Glutamatergic neuron (in vitro differentiated cells): Measurements from ENCODE around the gene MS4A15. TPM values are rescaled to one million over a fixed set of nuclear protein-coding genes. Genes with fewer than 3 reads are reported as not detected.

ENCODE experiments used
- DNase-seq: peaks from one replicate; pipeline ENCODE4 v3.0.0; 2022
- H3K27ac Mint-ChIP-seq: one replicate; pipeline ENCODE4 v1.8.0; 2020; ENCODE audit warnings: mild to moderate bottlenecking, mixed read lengths, inconsistent platforms; ENCODE audit not compliant: unreplicated experiment
- H3K27me3 Mint-ChIP-seq: one replicate; pipeline ENCODE4 v1.8.0; 2020; ENCODE audit warnings: mild to moderate bottlenecking, moderate library complexity, mixed read lengths, inconsistent platforms; ENCODE audit not compliant: unreplicated experiment
- H3K36me3 Mint-ChIP-seq: one replicate; pipeline ENCODE4 v1.8.0; 2020; ENCODE audit warnings: mild to moderate bottlenecking, mixed read lengths, inconsistent platforms; ENCODE audit not compliant: unreplicated experiment
- H3K4me1 Mint-ChIP-seq: one replicate; pipeline ENCODE4 v1.8.0; 2020; ENCODE audit warnings: mild to moderate bottlenecking, low read depth, mixed read lengths, inconsistent platforms; ENCODE audit not compliant: unreplicated experiment
- H3K4me3 Mint-ChIP-seq: one replicate; pipeline ENCODE4 v1.8.0; 2020; ENCODE audit warnings: mild to moderate bottlenecking, mixed read lengths, inconsistent platforms; ENCODE audit not compliant: unreplicated experiment
- H3K9me3 Mint-ChIP-seq: one replicate; pipeline ENCODE4 v1.8.0; 2020; ENCODE audit warnings: mild to moderate bottlenecking, moderate library complexity, mixed read lengths, inconsistent platforms; ENCODE audit not compliant: unreplicated experiment
- total RNA-seq: library from RNA; stranded (reverse); fragmentation: NEBNext Ultra II Directional; extraction: Animal tissue kit (Norgen Biotek cat#: 25700); gene quantifications from one replicate; pipeline ENCODE4 v1.2.1, GENCODE V29; 2021; ENCODE audit not compliant: unreplicated experiment
- TF ChIP-seq, protein P1 (sequence below): fragments of 200-600 bp; sonication (generic); IDR thresholded peaks from one replicate; pipeline ENCODE4 v1.5.0; 2021; ENCODE audit not compliant: partially characterized antibody, unreplicated experiment

MS4A15 gene
- total RNA-seq, 1 donor from 2014 or later: not detected

DNA sequence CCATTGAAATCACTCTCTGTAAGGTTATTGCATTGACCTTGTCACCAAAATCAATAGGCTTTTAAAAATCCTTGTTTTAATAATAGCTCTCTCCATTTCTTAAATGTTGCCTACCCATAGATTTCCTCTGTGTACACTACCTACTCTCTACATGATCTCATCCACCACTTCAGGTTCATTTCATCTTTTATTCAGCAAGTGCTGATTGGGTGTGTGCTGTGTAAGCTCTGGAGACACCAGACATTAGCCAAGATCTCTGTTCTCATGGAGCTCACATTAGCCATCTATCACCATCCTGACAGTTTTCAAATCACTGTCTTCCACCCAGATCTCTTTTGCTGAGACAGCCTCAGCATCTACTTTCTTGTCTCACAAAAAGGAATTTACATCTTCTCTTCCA lies 24.1 kb downstream of the MS4A15 start:
- H3K36me3 Mint-ChIP-seq: no peaks in the 10 kb centered on the region

GRCh38 chr11:60781286-60781980 lies 24.8 kb downstream of the MS4A15 start:
- H3K36me3 Mint-ChIP-seq: no peaks in the 10 kb centered on the region
- peaks cover 4% of the 10 kb centered on the region for H3K9me3 Mint-ChIP-seq
- TF ChIP-seq, protein P1, sequence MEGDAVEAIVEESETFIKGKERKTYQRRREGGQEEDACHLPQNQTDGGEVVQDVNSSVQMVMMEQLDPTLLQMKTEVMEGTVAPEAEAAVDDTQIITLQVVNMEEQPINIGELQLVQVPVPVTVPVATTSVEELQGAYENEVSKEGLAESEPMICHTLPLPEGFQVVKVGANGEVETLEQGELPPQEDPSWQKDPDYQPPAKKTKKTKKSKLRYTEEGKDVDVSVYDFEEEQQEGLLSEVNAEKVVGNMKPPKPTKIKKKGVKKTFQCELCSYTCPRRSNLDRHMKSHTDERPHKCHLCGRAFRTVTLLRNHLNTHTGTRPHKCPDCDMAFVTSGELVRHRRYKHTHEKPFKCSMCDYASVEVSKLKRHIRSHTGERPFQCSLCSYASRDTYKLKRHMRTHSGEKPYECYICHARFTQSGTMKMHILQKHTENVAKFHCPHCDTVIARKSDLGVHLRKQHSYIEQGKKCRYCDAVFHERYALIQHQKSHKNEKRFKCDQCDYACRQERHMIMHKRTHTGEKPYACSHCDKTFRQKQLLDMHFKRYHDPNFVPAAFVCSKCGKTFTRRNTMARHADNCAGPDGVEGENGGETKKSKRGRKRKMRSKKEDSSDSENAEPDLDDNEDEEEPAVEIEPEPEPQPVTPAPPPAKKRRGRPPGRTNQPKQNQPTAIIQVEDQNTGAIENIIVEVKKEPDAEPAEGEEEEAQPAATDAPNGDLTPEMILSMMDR: no peak
- H3K27me3 Mint-ChIP-seq: peaks cover 3% of the 10 kb centered on the region
- H3K27ac Mint-ChIP-seq: no peak overlapping the region
- peaks cover 9% of the 10 kb centered on the region for H3K4me1 Mint-ChIP-seq
- DNase-seq: no peak
- H3K4me3 Mint-ChIP-seq: no peak overlapping the region

More for the DNA sequence above, 24.1 kb downstream of the MS4A15 start:
- peaks cover 4% of the 10 kb centered on the region for H3K9me3 Mint-ChIP-seq
- DNase-seq: no peak
- H3K4me3 Mint-ChIP-seq: no peak overlapping the region
- peaks cover 10% of the 10 kb centered on the region for H3K4me1 Mint-ChIP-seq
- TF ChIP-seq, protein P1: no peak
- H3K27me3 Mint-ChIP-seq: peaks cover 3% of the 10 kb centered on the region
- H3K27ac Mint-ChIP-seq: no peak overlapping the region

GRCh38 chr11:60781981-60782316 lies 25.3 kb downstream of the MS4A15 start:
- TF ChIP-seq, protein P1: no peak
- Mint-ChIP-seq H3K9me3 (peaks cover under 1% of the 10 kb centered on the region), H3K27me3 (peaks cover 3% of the 10 kb centered on the region), H3K36me3 (no peaks in the 10 kb centered on the region), H3K4me1 (peaks cover 6% of the 10 kb centered on the region), H3K4me3 (no peak overlapping the region), H3K27ac (no peak overlapping the region)
- DNase-seq: no peak

DNA sequence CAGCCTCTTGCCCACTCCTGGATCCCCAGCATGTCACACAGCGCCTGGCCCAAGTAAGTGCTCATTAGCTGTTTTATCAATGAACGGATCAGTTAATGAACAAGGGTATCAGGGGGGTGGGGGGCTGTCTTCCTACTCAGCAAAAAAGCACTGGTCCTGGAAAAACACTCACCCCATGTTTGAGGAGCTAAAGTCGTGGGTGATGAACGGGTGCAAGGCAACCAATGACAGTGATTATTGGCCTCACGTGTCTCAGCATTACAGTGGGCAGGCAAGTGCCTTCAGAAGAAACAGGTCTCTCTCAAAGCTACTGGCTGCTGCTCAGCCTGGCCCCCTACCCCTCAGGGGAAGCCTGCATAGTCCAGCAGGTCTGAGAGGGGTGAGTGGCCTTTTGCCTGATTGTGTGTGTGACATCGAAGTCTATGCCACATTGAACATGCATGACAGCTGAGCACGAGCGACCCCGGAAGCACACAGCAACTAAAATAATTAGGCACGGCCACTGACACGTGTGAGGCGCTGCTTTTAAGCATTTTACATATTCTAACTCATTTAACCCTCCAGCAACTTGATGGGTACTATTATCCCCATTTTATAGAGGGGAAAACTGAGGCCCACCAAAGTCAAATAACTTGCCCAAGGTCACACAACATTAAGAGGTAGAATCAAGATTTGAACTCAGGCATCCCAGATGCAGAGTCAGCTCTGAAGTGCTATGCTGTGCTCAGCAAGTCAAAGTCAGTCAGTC lies 25.9 kb downstream of the MS4A15 start:
- Mint-ChIP-seq H3K4me1 (peaks cover 6% of the 10 kb centered on the region), H3K36me3 (no peaks in the 10 kb centered on the region), H3K4me3 (no peak overlapping the region), H3K27ac (no peak overlapping the region), H3K9me3 (no peaks in the 10 kb centered on the region), H3K27me3 (peaks cover under 1% of the 10 kb centered on the region)
- TF ChIP-seq, protein P1: no peak
- no peak for DNase-seq

DNA sequence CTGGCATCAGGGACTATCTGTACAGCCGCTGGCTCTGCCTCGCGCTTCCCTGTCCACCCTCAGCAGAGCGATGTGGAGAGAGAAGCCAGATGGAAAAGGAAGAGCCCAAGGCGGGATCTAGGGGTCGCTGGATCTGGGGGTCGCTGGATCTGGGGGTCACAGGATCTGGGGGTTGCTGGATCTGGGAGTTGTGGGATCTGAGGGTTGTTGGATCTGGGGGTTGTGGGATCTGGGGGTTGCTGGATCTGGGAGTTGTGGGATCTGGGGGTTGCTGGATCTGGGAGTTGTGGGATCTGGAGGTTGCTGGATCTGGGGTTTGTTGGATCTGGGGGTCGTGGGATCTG lies 26.4 kb downstream of the MS4A15 start:
- TF ChIP-seq, protein P1: no peak
- no peaks in the 10 kb centered on the region for H3K36me3 Mint-ChIP-seq

More for the DNA sequence above, 26.4 kb downstream of the MS4A15 start:
- DNase-seq: no peak
- H3K27me3 Mint-ChIP-seq: no peaks in the 10 kb centered on the region
- no peaks in the 10 kb centered on the region for H3K9me3 Mint-ChIP-seq
- H3K27ac Mint-ChIP-seq: no peak overlapping the region
- peaks cover 6% of the 10 kb centered on the region for H3K4me1 Mint-ChIP-seq
- H3K4me3 Mint-ChIP-seq: no peak overlapping the region
